B cell (primary cell): Measurements from ENCODE around the gene SDK2. TPM values are rescaled to one million over a fixed set of nuclear protein-coding genes. Genes with fewer than 3 reads are reported as not detected.

Source experiments
- ATAC-seq: fragments of 200-7000 bp; cut with Tn5 transposase; one replicate; pipeline ENCODE4 v1.10.0; 2021; ENCODE audit warnings: low read depth, mild to moderate bottlenecking, moderate number of reproducible peaks, moderate library complexity
- CTCF ChIA-PET: fragments of 350-600 bp; sonication (Branson Sonifier 250); formaldehyde crosslinking; loops from one replicate; lab custom pipeline; 2021; ENCODE audit warnings: antibody characterized with exemption, inconsistent platforms; lab: Charles Lee
- POLR2A ChIA-PET: fragments of 350-600 bp; sonication (Branson Sonifier 250); formaldehyde crosslinking; loops from one replicate; lab custom pipeline; 2021; ENCODE audit warnings: antibody characterized with exemption; lab: Charles Lee
- DNase-seq: peaks from one replicate; pipeline ENCODE4 v3.0.0; 2013
- H2AFZ ChIP-seq: 2 replicates; pipeline ENCODE4 v1.6.1; 2012; ENCODE audit warnings: mild to moderate bottlenecking, low read depth, low read length; ENCODE audit not compliant: insufficient read depth, poor library complexity, severe bottlenecking
- H3K27ac ChIP-seq, 2 donors: 1 replicate in 1 of 2; 2 replicates in 1 of 2; pipeline ENCODE4 v1.5.1; 2012 to 2013; ENCODE audit warnings: low read length in 2 of 2, mild to moderate bottlenecking in 2 of 2, moderate library complexity in 1 of 2
- H3K27me3 ChIP-seq, 4 experiments: fragments of 200-600 bp in 1 of 4; sonication (generic) in 1 of 4; replicated peaks in 1 of 4; 1 replicate in 2 of 4; 2 replicates in 2 of 4; pipeline versions ENCODE4 v1.6.1 to v1.7.0; 2013 to 2016; ENCODE audit warnings: low read length in 3 of 4, mild to moderate bottlenecking in 2 of 4, mixed read lengths in 1 of 4, moderate library complexity in 1 of 4; ENCODE audit not compliant: insufficient read depth in 4 of 4, control insufficient read depth in 3 of 4; ENCODE audit errors: control extremely low read depth in 1 of 4
- H3K36me3 ChIP-seq, 2 experiments: replicated peaks in 1 of 2; 1 replicate in 1 of 2; 2 replicates in 1 of 2; pipeline versions ENCODE4 v1.6.1 to v1.7.1; 2013; ENCODE audit warnings: low read length in 1 of 2; ENCODE audit not compliant: insufficient read depth in 2 of 2, control insufficient read depth in 1 of 2; ENCODE audit errors: control extremely low read depth in 1 of 2, extremely low read depth in 1 of 2
- H3K4me1 ChIP-seq, 2 donors: fragments of 200-600 bp in 1 of 2; sonication (generic) in 1 of 2; 1 replicate in 1 of 2; 2 replicates in 1 of 2; pipeline versions ENCODE4 v1.5.1 to v1.6.1; 2013 to 2017; ENCODE audit warnings: low read length in 2 of 2; ENCODE audit not compliant: control insufficient read depth in 2 of 2, insufficient read depth in 2 of 2
- H3K4me2 ChIP-seq: replicated peaks from 2 replicates; pipeline ENCODE3; 2012; ENCODE audit warnings: mild to moderate bottlenecking, low read depth, low read length; ENCODE audit not compliant: poor library complexity, severe bottlenecking
- H3K4me3 ChIP-seq, 5 experiments: fragments of 200-600 bp in 1 of 5; sonication (generic) in 1 of 5; 1 replicate in 3 of 5; 2 replicates in 2 of 5; pipeline versions ENCODE4 v1.5.1 to v1.7.0; 2011 to 2016; ENCODE audit warnings: low read length in 4 of 5, mild to moderate bottlenecking in 4 of 5, low read depth in 2 of 5, control low read depth in 1 of 5, moderate library complexity in 1 of 5; ENCODE audit not compliant: insufficient read depth in 1 of 5; ENCODE audit errors: control extremely low read depth in 1 of 5, extremely low read depth in 1 of 5
- H3K79me2 ChIP-seq: fragments of 200-600 bp; sonication (generic); one replicate; pipeline ENCODE4 v1.6.0; 2016; ENCODE audit warnings: low read length; ENCODE audit not compliant: control insufficient read depth, insufficient read depth
- H3K9ac ChIP-seq: fragments of 200-600 bp; sonication (generic); 2 replicates; pipeline ENCODE4 v1.6.1; 2017; ENCODE audit warnings: mild to moderate bottlenecking, low read length, moderate library complexity
- H3K9me3 ChIP-seq, 3 donors: one replicate each; pipeline versions ENCODE4 v1.6.1 to v1.7.1; 2013; ENCODE audit warnings: low read length in 2 of 3; ENCODE audit not compliant: control insufficient read depth in 2 of 3, insufficient read depth in 1 of 3; ENCODE audit errors: control extremely low read depth in 1 of 3
- H4K20me1 ChIP-seq: 2 replicates; pipeline ENCODE4 v1.6.0; 2012; ENCODE audit warnings: mild to moderate bottlenecking, low read length; ENCODE audit not compliant: insufficient read depth, control insufficient read depth, poor library complexity, severe bottlenecking
- H3K27ac Mint-ChIP-seq: one replicate; pipeline ENCODE4 v1.8.0; 2021; ENCODE audit warnings: mixed read lengths
- H3K27me3 Mint-ChIP-seq: one replicate; pipeline ENCODE4 v1.8.0; 2021; ENCODE audit warnings: mixed read lengths
- H3K4me1 Mint-ChIP-seq: one replicate; pipeline ENCODE4 v1.8.0; 2021; ENCODE audit warnings: mixed read lengths
- H3K4me3 Mint-ChIP-seq: one replicate; pipeline ENCODE4 v1.8.0; 2021; ENCODE audit warnings: mixed read lengths
- H3K9me3 Mint-ChIP-seq: one replicate; pipeline ENCODE4 v1.8.0; 2022; ENCODE audit warnings: mixed read lengths; ENCODE audit not compliant: insufficient read depth
- EZH2 ChIP-seq: IDR thresholded peaks from 2 replicates; pipeline ENCODE4 v1.6.1; 2012; ENCODE audit warnings: borderline replicate concordance, low read depth, mild to moderate bottlenecking, moderate library complexity, low read length; ENCODE audit not compliant: insufficient read depth, poor library complexity, severe bottlenecking
- WGBS: methylation state at CpG from one replicate; pipeline ENCODE4 v1.1.5; 2013; ENCODE audit warnings: missing lambda C conversion rate; ENCODE audit not compliant: insufficient coverage; 5-methylcytosine and 5-hydroxymethylcytosine counted together
- intact Hi-C: fragments of 100-400 bp; cut with micrococcal nuclease; formaldehyde crosslinking; loops from one replicate; pipeline ENCODE4 v1.10.0; 2022
- polyA plus RNA-seq: library from polyadenylated mRNA; depleted of rRNA; stranded (reverse); fragments of >200 nt; gene quantifications from 2 replicates; pipeline ENCODE4 v1.2.3, GENCODE V29; 2012
- total RNA-seq, 2 donors: library from RNA; stranded (reverse); fragments of 120-200 nt in 1 of 2; gene quantifications; 1 replicate in 1 of 2; 2 replicates in 1 of 2; pipeline versions ENCODE4 v1.2.3 to v1.2.4, GENCODE V29; 2013 to 2022
- TF ChIP-seq, protein P1 (sequence below): fragments of 200-600 bp; IDR thresholded peaks from one replicate; pipeline ENCODE4 v1.8.0; 2022; ENCODE audit warnings: antibody characterized with exemption, mild to moderate bottlenecking

Gene SDK2
- total and polyA plus RNA-seq, 2 donors (not counting 1 experiment from before 2014, with no cell fraction given): 3.2 to 13.0 TPM

DNA sequence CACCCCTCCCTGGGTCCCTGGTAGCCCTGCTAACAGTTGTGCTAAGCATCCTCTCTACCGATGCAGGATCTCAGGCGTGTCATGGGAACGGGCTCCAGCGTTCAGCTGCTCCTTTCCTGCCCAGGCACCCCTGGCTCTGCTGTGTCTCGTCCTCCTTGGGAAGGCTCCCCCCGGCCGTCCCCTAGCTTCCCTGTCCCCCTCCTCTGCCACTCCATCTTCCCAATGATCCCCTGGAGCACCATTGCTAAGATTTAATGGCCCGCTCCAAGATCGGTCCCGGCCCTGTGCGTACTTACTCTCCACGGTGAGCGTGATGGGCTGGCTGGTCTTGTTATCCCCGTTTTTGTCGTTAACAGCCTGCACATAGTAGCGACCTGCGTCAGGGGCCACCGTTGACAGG lies 196.9 kb downstream of the SDK2 start:
- no peak overlapping the region for H3K27ac ChIP-seq
- WGBS: 89% methylated on average over 18 of the region's 18 CpGs
- POLR2A ChIA-PET: no interaction called here
- no peaks in the 10 kb centered on the region for H4K20me1 ChIP-seq
- no peaks in the 10 kb centered on the region for H3K9me3 ChIP-seq
- CTCF ChIA-PET: no interaction called here
- Mint-ChIP-seq H3K27me3 (no peaks in the 10 kb centered on the region), H3K4me3 (no peak overlapping the region), H3K27ac (no peak overlapping the region), H3K4me1 (no peaks in the 10 kb centered on the region), H3K9me3 (no peaks in the 10 kb centered on the region)
- ATAC-seq: no peak
- no peak overlapping the region for H2AFZ ChIP-seq
- H3K36me3 ChIP-seq: peaks cover 0 to 2% of the 10 kb centered on the region in 2 experiments
- H3K4me1 ChIP-seq: no peaks in the 10 kb centered on the region
- intact Hi-C loops: no loop called here
- H3K79me2 ChIP-seq: no peaks in the 10 kb centered on the region
- no peak for DNase-seq
- no peak overlapping the region for H3K9ac ChIP-seq
- no peaks in the 10 kb centered on the region for H3K27me3 ChIP-seq
- no peak overlapping the region for H3K4me2 ChIP-seq
- TF ChIP-seq, protein P1, sequence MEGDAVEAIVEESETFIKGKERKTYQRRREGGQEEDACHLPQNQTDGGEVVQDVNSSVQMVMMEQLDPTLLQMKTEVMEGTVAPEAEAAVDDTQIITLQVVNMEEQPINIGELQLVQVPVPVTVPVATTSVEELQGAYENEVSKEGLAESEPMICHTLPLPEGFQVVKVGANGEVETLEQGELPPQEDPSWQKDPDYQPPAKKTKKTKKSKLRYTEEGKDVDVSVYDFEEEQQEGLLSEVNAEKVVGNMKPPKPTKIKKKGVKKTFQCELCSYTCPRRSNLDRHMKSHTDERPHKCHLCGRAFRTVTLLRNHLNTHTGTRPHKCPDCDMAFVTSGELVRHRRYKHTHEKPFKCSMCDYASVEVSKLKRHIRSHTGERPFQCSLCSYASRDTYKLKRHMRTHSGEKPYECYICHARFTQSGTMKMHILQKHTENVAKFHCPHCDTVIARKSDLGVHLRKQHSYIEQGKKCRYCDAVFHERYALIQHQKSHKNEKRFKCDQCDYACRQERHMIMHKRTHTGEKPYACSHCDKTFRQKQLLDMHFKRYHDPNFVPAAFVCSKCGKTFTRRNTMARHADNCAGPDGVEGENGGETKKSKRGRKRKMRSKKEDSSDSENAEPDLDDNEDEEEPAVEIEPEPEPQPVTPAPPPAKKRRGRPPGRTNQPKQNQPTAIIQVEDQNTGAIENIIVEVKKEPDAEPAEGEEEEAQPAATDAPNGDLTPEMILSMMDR: no peak
- no peak for TF ChIP-seq EZH2
- no peak overlapping the region for H3K4me3 ChIP-seq

DNA sequence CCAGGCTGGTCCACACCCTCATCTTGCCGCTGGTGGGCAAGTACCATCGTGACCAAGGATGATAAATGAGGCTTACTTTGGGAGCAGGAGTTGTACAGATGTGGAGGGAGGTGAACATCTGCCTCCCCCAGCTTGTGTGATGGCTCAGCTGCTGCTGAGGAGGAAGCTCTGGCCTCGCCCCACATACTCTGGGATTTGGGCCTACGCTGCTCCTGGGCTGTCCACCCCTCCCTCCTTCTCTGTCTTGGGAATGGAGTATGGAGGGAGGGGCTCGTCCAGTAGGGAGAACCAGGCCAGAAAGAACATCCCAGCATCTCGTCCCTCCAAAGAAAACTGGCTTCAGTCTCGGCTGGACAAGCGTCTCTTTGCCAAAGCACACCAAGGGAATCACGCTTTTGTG lies 197.6 kb downstream of the SDK2 start:
- intact Hi-C loops: no loop called here

More for the DNA sequence above, 197.6 kb downstream of the SDK2 start:
- POLR2A ChIA-PET: no interaction called here
- Histone ChIP-seq H3K27me3 (no peaks in the 10 kb centered on the region), H3K9me3 (no peaks in the 10 kb centered on the region), H3K36me3 (no peaks in the 10 kb centered on the region), H3K79me2 (no peaks in the 10 kb centered on the region), H4K20me1 (no peaks in the 10 kb centered on the region), H3K4me1 (no peaks in the 10 kb centered on the region), H3K9ac (no peak overlapping the region), H3K4me2 (no peak overlapping the region), H2AFZ (no peak overlapping the region), H3K4me3 (no peak overlapping the region), H3K27ac (no peak overlapping the region)
- Mint-ChIP-seq H3K27me3 (no peaks in the 10 kb centered on the region), H3K27ac (no peak overlapping the region), H3K9me3 (no peaks in the 10 kb centered on the region), H3K4me1 (no peaks in the 10 kb centered on the region), H3K4me3 (no peak overlapping the region)
- CTCF ChIA-PET: no interaction called here
- TF ChIP-seq EZH2: no peak
- TF ChIP-seq, protein P1: no peak
- ATAC-seq (no peak), DNase-seq (no peak)
- WGBS: 87% methylated on average over 6 of the region's 9 CpGs
